GM12878 (cell line): ENCODE measurements around the gene STPG3.

Source experiments
- CBX3 ChIP-seq: fragments of 200-600 bp; sonication (generic); IDR thresholded peaks from 2 replicates; pipeline ENCODE4 v1.6.1; 2016; ENCODE audit warnings: low read depth, borderline replicate concordance
- EP300 ChIP-seq, 2 experiments: fragments of 150-350 bp in 1 of 2; IDR thresholded peaks; 2 replicates each; pipeline ENCODE4 v1.6.1; 2011 to 2012; ENCODE audit warnings: low read depth in 2 of 2, low read length in 2 of 2, borderline replicate concordance in 1 of 2, improper control_type of control experiment in 1 of 2, inconsistent platforms in 1 of 2; ENCODE audit not compliant: control insufficient read depth in 1 of 2
- MYC ChIP-seq: IDR thresholded peaks from 2 replicates; pipeline ENCODE4 v1.6.1; 2011; ENCODE audit warnings: mild to moderate bottlenecking, low read length, moderate library complexity, inconsistent platforms; ENCODE audit not compliant: insufficient read depth, insufficient replicate concordance, insufficient read length, severe bottlenecking
- SIN3A ChIP-seq: IDR thresholded peaks from 2 replicates; pipeline ENCODE4 v1.6.1; 2012; ENCODE audit warnings: low read depth, low read length, improper control_type of control experiment
- SMC3 ChIP-seq: IDR thresholded peaks from 2 replicates; pipeline ENCODE4 v1.6.1; 2011; ENCODE audit warnings: low read length, improper control_type of control experiment, borderline replicate concordance
- ZZZ3 ChIP-seq: IDR thresholded peaks from 2 replicates; pipeline ENCODE4 v1.6.1; 2011; ENCODE audit warnings: low read depth; ENCODE audit not compliant: control insufficient read depth, insufficient read length
- TF ChIP-seq, protein P1 (sequence below), 3 experiments: IDR thresholded peaks in 2 of 3; conservative IDR thresholded peaks in 1 of 3; 2 replicates each; pipeline ENCODE4 v1.5.1; 2011; ENCODE audit warnings: low read depth in 3 of 3, low read length in 3 of 3, mild to moderate bottlenecking in 3 of 3, control low read depth in 2 of 3, moderate library complexity in 2 of 3, inconsistent platforms in 1 of 3, mixed read lengths in 1 of 3; ENCODE audit not compliant: control insufficient read depth in 2 of 3, insufficient read depth in 1 of 3; ENCODE audit errors: extremely low read depth in 1 of 3

- TF ChIP-seq EP300 (IDR thresholded peaks at IDR 0.05; ENCODE audit: borderline replicate concordance in 1 of 2, control insufficient read depth in 1 of 2, low read depth in 2 of 2, low read length in 2 of 2) (no peak), CBX3 (no peak), SIN3A (no peak), SMC3 (no peak), MYC (no peak), ZZZ3 (no peak)
- TF ChIP-seq, protein P1, sequence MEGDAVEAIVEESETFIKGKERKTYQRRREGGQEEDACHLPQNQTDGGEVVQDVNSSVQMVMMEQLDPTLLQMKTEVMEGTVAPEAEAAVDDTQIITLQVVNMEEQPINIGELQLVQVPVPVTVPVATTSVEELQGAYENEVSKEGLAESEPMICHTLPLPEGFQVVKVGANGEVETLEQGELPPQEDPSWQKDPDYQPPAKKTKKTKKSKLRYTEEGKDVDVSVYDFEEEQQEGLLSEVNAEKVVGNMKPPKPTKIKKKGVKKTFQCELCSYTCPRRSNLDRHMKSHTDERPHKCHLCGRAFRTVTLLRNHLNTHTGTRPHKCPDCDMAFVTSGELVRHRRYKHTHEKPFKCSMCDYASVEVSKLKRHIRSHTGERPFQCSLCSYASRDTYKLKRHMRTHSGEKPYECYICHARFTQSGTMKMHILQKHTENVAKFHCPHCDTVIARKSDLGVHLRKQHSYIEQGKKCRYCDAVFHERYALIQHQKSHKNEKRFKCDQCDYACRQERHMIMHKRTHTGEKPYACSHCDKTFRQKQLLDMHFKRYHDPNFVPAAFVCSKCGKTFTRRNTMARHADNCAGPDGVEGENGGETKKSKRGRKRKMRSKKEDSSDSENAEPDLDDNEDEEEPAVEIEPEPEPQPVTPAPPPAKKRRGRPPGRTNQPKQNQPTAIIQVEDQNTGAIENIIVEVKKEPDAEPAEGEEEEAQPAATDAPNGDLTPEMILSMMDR (IDR thresholded peaks at IDR 0.05 in 2 of 3, conservative IDR thresholded peaks at IDR 0.05 in 1 of 3; ENCODE audit: control insufficient read depth in 2 of 3, extremely low read depth in 1 of 3, insufficient read depth in 1 of 3, low read depth in 3 of 3, low read length in 3 of 3), result no peak
Measured at GRCh38 chr9:137226338-137227053, 24.6 kb upstream of the STPG3 start.
